HepG2 (cell line): ENCODE data around the gene TAS1R1. TPM values are rescaled to one million over a fixed set of nuclear protein-coding genes. Genes with fewer than 3 reads are reported as not detected.

Experiments used
- AGO2 ChIP-seq: fragments of 200-400 bp; formaldehyde crosslinking; optimal IDR thresholded peaks from 2 replicates; pipeline ENCODE3; 2017; ENCODE audit warnings: mild to moderate bottlenecking, low read depth, low read length, moderate library complexity
- ARNT ChIP-seq: fragments of 450-650 bp; IDR thresholded peaks from 2 replicates; pipeline ENCODE4 v1.6.1; 2017
- BRD4 ChIP-seq: sonication (generic); formaldehyde crosslinking; IDR thresholded peaks from 2 replicates; pipeline ENCODE4 v1.4.0; 2020; ENCODE audit warnings: missing genetic modification reagents
- CBX5 ChIP-seq: sonication (generic); formaldehyde crosslinking; IDR thresholded peaks from 2 replicates; pipeline ENCODE4 v1.4.0; 2020; ENCODE audit warnings: missing genetic modification reagents, borderline replicate concordance
- DPF2 ChIP-seq: sonication (generic); formaldehyde crosslinking; IDR thresholded peaks from 2 replicates; pipeline ENCODE4 v1.4.0; 2020; ENCODE audit warnings: mild to moderate bottlenecking, low read depth, missing genetic modification reagents, borderline replicate concordance
- ETV6 ChIP-seq: sonication (generic); formaldehyde crosslinking; conservative IDR thresholded peaks from 2 replicates; pipeline ENCODE4 v1.4.0; 2020; ENCODE audit warnings: missing genetic modification reagents
- GRHL1 ChIP-seq: sonication (generic); formaldehyde crosslinking; conservative IDR thresholded peaks from 2 replicates; pipeline ENCODE4 v1.8.0; 2022; ENCODE audit warnings: missing genetic modification reagents
- HOXA3 ChIP-seq: sonication (generic); formaldehyde crosslinking; IDR thresholded peaks from 2 replicates; pipeline ENCODE4 v1.5.0; 2020; ENCODE audit warnings: missing genetic modification reagents
- KDM2A ChIP-seq: sonication (generic); formaldehyde crosslinking; IDR thresholded peaks from 2 replicates; pipeline ENCODE4 v1.4.0; 2020; ENCODE audit warnings: low read depth, missing genetic modification reagents, borderline replicate concordance
- MBNL3 ChIP-seq: fragments of 250-450 bp; sonication (Bioruptor Pico); conservative IDR thresholded peaks from 2 replicates; pipeline ENCODE4 v1.8.0; 2022; ENCODE audit warnings: mild to moderate bottlenecking, inconsistent platforms
- NR2F6 ChIP-seq, 2 experiments: IDR thresholded peaks; 2 replicates each; pipeline ENCODE4 v1.6.1; 2016; ENCODE audit warnings: antibody characterized with exemption in 1 of 2, mild to moderate bottlenecking in 1 of 2
- POLR2G ChIP-seq: fragments of 200-400 bp; formaldehyde crosslinking; IDR thresholded peaks from 2 replicates; pipeline ENCODE4 v1.6.1; 2018; ENCODE audit warnings: mild to moderate bottlenecking, low read depth, low read length, moderate library complexity
- RXRB ChIP-seq: IDR thresholded peaks from 2 replicates; pipeline ENCODE4 v1.6.1; 2016; ENCODE audit warnings: borderline replicate concordance, missing genetic modification reagents, missing compliant biosample characterization
- SAFB2 ChIP-seq: sonication (generic); formaldehyde crosslinking; IDR thresholded peaks from 2 replicates; pipeline ENCODE4 v1.5.1; 2020; ENCODE audit warnings: missing genetic modification reagents, low read depth, mild to moderate bottlenecking, borderline replicate concordance
- ZBTB21 ChIP-seq: sonication (generic); formaldehyde crosslinking; IDR thresholded peaks from 2 replicates; pipeline ENCODE4 v1.4.0; 2020; ENCODE audit warnings: missing genetic modification reagents
- ZFX ChIP-seq: sonication (generic); formaldehyde crosslinking; IDR thresholded peaks from 2 replicates; pipeline ENCODE4 v1.4.0; 2020; ENCODE audit warnings: mild to moderate bottlenecking, low read depth, missing genetic modification reagents, moderate library complexity
- ZNF136 ChIP-seq: sonication (generic); formaldehyde crosslinking; IDR thresholded peaks from 2 replicates; pipeline ENCODE4 v1.8.1; 2022; ENCODE audit warnings: low read depth, mild to moderate bottlenecking, moderate library complexity, missing genetic modification reagents
- ZNF205 ChIP-seq: IDR thresholded peaks from 2 replicates; pipeline ENCODE4 v1.6.1; 2018; ENCODE audit warnings: missing biosample characterization, missing genetic modification reagents
- ZNF264 ChIP-seq: sonication (generic); formaldehyde crosslinking; IDR thresholded peaks from 2 replicates; pipeline ENCODE4 v1.4.0; 2020; ENCODE audit warnings: missing genetic modification reagents
- ZNF501 ChIP-seq: sonication (generic); formaldehyde crosslinking; IDR thresholded peaks from 2 replicates; pipeline ENCODE4 v1.5.1; 2020; ENCODE audit warnings: mild to moderate bottlenecking, moderate library complexity, missing genetic modification reagents
- ZNF556 ChIP-seq: sonication (generic); formaldehyde crosslinking; IDR thresholded peaks from 2 replicates; pipeline ENCODE4 v1.4.0; 2020; ENCODE audit warnings: mild to moderate bottlenecking, missing genetic modification reagents, borderline replicate concordance
- ZNF557 ChIP-seq: sonication (generic); formaldehyde crosslinking; IDR thresholded peaks from 2 replicates; pipeline ENCODE4 v1.4.0; 2020; ENCODE audit warnings: missing genetic modification reagents
- ZNF574 ChIP-seq: sonication (generic); formaldehyde crosslinking; IDR thresholded peaks from 2 replicates; pipeline ENCODE4 v1.4.0; 2020; ENCODE audit warnings: missing genetic modification reagents
- polyA plus RNA-seq, 8 experiments: library from polyadenylated mRNA; depleted of rRNA in 3 of 8; stranded (reverse) in 7 of 8; unstranded in 1 of 8; fragments of >200 nt; fragmentation: Illumina TruSeq in 4 of 8; extraction: Trizol in 4 of 8; gene quantifications; 2 replicates each; pipeline versions ENCODE4 v1.2.1 to v1.2.3, GENCODE V29; 2011 to 2016; ENCODE audit warnings: low read depth in 4 of 8, missing spikeins in 1 of 8, mixed read lengths in 1 of 8; ENCODE audit not compliant: insufficient read depth in 1 of 8
- total RNA-seq, 5 experiments: library from RNA; depleted of rRNA; stranded (reverse); fragments of >200 nt; fragmentation: Illumina TruSeq; extraction: Trizol; gene quantifications; 2 replicates each; pipeline ENCODE4 v1.2.3, GENCODE V29; 2016; ENCODE audit warnings: low read depth in 1 of 5
- TF ChIP-seq, protein P1 (sequence below): sonication (generic); formaldehyde crosslinking; IDR thresholded peaks from 2 replicates; pipeline ENCODE4 v1.4.0; 2020; ENCODE audit warnings: mild to moderate bottlenecking, missing genetic modification reagents

TAS1R1 gene
- total and polyA plus RNA-seq, 2 of the 13 experiments (the other 11 are each of a cell fraction or from before 2014, with no cell fraction given): 1.4 to 1.6 TPM

DNA sequence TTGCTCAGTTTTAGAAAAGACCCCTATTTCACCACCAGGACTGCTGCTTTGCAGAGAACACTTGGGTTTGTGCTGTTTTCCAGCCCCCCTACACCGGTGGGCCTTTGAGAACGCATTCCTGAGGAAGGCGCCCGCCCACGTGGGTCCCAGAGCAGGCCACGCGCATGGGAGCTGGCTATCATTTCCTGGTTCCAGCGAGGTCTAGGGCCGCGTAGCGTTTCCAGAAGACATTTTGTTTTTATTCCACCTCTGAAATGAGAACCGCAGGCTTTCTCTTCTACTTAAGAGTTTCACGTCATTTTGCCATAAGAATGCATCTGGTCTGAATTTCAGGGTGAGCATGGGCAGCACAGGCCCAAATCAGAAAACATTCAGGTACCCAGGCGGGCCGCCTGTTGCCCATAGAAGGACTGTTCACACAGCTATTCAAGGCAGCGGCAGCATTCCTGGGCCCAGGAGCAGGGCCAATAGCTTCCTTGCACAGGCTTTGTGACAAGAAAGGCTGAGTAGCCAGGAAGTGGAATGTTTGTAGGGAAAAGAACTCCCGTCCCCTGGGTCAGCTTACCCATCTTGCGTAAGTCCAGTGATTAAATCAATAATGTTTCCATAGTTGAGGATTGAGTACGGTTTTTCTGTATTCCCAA, 48.9 kb downstream of the TAS1R1 start (continued):
- peak; percentile 76 for TF ChIP-seq KDM2A (CRISPR knock-in tag)
- peak; percentile 79 for TF ChIP-seq ETV6 (CRISPR knock-in tag)
- no peak for TF ChIP-seq ZNF557 (CRISPR knock-in tag)
- no peak for TF ChIP-seq ZNF556 (CRISPR knock-in tag)
- TF ChIP-seq MBNL3 (CRISPR knock-in tag): no peak
- peak; percentile 77 for TF ChIP-seq RXRB (CRISPR knock-in tag)
- no peak for TF ChIP-seq ARNT
- TF ChIP-seq ZFX (CRISPR knock-in tag): peak; percentile 90
- TF ChIP-seq AGO2: peak; percentile 12
- peak; percentile 19; the same call in 1 of the 2 replicates for TF ChIP-seq ZBTB21
- no peak for TF ChIP-seq DPF2 (CRISPR knock-in tag)
- TF ChIP-seq SAFB2 (CRISPR knock-in tag): peak; percentile 56; the same call in 1 of the 2 replicates
- peak; percentile 88 for TF ChIP-seq POLR2G
- no peak; the same call in 1 of the 2 replicates for TF ChIP-seq ZNF136
- no peak for TF ChIP-seq CBX5 (CRISPR knock-in tag)
- 0 out of 2 replicates have a peak, but pooled peaks have one; percentile 30 for TF ChIP-seq ZNF205 (CRISPR knock-in tag)
- TF ChIP-seq, protein P1, sequence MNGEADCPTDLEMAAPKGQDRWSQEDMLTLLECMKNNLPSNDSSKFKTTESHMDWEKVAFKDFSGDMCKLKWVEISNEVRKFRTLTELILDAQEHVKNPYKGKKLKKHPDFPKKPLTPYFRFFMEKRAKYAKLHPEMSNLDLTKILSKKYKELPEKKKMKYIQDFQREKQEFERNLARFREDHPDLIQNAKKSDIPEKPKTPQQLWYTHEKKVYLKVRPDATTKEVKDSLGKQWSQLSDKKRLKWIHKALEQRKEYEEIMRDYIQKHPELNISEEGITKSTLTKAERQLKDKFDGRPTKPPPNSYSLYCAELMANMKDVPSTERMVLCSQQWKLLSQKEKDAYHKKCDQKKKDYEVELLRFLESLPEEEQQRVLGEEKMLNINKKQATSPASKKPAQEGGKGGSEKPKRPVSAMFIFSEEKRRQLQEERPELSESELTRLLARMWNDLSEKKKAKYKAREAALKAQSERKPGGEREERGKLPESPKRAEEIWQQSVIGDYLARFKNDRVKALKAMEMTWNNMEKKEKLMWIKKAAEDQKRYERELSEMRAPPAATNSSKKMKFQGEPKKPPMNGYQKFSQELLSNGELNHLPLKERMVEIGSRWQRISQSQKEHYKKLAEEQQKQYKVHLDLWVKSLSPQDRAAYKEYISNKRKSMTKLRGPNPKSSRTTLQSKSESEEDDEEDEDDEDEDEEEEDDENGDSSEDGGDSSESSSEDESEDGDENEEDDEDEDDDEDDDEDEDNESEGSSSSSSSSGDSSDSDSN: 0 out of 2 replicates have a peak, but pooled peaks have one; percentile 28
- peak; percentile 51; the same call in 1 of the 2 replicates for TF ChIP-seq BRD4 (CRISPR knock-in tag)
- no peak for TF ChIP-seq GRHL1
- TF ChIP-seq ZNF574: peak; percentile 62
- TF ChIP-seq ZNF264 (CRISPR knock-in tag): peak; percentile 38; the same call in 1 of the 2 replicates
- peak; percentile 70 for TF ChIP-seq HOXA3 (CRISPR knock-in tag)
- 0 out of 2 replicates have a peak, but pooled peaks have one; percentile 33 for TF ChIP-seq NR2F6 (IDR thresholded peaks at IDR 0.05)
- TF ChIP-seq NR2F6 (CRISPR knock-in tag; IDR thresholded peaks at IDR 0.05): 0 out of 2 replicates have a peak, but pooled peaks have one; percentile 32
- peak; percentile 55; the same call in 1 of the 2 replicates for TF ChIP-seq ZNF501
